ENCODE results near the gene SDR42E1. TPM values are rescaled to one million over a fixed set of nuclear protein-coding genes. Genes with fewer than 3 reads are reported as not detected.

The SDR42E1 gene
- total and polyA plus RNA-seq, 2 of the 8 experiments (the other 6 are each of a cell fraction or from before 2014, with no cell fraction given) = 0.03 TPM; not detected in 1

GRCh38 chr16:82041542-82041941, 30.3 kb upstream of the SDR42E1 start (continued):
- TF ChIP-seq, protein P1, sequence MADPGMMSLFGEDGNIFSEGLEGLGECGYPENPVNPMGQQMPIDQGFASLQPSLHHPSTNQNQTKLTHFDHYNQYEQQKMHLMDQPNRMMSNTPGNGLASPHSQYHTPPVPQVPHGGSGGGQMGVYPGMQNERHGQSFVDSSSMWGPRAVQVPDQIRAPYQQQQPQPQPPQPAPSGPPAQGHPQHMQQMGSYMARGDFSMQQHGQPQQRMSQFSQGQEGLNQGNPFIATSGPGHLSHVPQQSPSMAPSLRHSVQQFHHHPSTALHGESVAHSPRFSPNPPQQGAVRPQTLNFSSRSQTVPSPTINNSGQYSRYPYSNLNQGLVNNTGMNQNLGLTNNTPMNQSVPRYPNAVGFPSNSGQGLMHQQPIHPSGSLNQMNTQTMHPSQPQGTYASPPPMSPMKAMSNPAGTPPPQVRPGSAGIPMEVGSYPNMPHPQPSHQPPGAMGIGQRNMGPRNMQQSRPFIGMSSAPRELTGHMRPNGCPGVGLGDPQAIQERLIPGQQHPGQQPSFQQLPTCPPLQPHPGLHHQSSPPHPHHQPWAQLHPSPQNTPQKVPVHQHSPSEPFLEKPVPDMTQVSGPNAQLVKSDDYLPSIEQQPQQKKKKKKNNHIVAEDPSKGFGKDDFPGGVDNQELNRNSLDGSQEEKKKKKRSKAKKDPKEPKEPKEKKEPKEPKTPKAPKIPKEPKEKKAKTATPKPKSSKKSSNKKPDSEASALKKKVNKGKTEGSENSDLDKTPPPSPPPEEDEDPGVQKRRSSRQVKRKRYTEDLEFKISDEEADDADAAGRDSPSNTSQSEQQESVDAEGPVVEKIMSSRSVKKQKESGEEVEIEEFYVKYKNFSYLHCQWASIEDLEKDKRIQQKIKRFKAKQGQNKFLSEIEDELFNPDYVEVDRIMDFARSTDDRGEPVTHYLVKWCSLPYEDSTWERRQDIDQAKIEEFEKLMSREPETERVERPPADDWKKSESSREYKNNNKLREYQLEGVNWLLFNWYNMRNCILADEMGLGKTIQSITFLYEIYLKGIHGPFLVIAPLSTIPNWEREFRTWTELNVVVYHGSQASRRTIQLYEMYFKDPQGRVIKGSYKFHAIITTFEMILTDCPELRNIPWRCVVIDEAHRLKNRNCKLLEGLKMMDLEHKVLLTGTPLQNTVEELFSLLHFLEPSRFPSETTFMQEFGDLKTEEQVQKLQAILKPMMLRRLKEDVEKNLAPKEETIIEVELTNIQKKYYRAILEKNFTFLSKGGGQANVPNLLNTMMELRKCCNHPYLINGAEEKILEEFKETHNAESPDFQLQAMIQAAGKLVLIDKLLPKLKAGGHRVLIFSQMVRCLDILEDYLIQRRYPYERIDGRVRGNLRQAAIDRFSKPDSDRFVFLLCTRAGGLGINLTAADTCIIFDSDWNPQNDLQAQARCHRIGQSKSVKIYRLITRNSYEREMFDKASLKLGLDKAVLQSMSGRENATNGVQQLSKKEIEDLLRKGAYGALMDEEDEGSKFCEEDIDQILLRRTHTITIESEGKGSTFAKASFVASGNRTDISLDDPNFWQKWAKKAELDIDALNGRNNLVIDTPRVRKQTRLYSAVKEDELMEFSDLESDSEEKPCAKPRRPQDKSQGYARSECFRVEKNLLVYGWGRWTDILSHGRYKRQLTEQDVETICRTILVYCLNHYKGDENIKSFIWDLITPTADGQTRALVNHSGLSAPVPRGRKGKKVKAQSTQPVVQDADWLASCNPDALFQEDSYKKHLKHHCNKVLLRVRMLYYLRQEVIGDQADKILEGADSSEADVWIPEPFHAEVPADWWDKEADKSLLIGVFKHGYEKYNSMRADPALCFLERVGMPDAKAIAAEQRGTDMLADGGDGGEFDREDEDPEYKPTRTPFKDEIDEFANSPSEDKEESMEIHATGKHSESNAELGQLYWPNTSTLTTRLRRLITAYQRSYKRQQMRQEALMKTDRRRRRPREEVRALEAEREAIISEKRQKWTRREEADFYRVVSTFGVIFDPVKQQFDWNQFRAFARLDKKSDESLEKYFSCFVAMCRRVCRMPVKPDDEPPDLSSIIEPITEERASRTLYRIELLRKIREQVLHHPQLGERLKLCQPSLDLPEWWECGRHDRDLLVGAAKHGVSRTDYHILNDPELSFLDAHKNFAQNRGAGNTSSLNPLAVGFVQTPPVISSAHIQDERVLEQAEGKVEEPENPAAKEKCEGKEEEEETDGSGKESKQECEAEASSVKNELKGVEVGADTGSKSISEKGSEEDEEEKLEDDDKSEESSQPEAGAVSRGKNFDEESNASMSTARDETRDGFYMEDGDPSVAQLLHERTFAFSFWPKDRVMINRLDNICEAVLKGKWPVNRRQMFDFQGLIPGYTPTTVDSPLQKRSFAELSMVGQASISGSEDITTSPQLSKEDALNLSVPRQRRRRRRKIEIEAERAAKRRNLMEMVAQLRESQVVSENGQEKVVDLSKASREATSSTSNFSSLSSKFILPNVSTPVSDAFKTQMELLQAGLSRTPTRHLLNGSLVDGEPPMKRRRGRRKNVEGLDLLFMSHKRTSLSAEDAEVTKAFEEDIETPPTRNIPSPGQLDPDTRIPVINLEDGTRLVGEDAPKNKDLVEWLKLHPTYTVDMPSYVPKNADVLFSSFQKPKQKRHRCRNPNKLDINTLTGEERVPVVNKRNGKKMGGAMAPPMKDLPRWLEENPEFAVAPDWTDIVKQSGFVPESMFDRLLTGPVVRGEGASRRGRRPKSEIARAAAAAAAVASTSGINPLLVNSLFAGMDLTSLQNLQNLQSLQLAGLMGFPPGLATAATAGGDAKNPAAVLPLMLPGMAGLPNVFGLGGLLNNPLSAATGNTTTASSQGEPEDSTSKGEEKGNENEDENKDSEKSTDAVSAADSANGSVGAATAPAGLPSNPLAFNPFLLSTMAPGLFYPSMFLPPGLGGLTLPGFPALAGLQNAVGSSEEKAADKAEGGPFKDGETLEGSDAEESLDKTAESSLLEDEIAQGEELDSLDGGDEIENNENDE (IDR thresholded peaks at IDR 0.05; ENCODE audit: insufficient replicate concordance, low read length) = no peak
- TF ChIP-seq GTF2F1 (IDR thresholded peaks at IDR 0.05; ENCODE audit: borderline replicate concordance, low read depth, low read length) (no peak), RNF2 (IDR thresholded peaks at IDR 0.05; ENCODE audit: borderline replicate concordance, low read depth, low read length, missing control alignments, poor library complexity, severe bottlenecking) (no peak), ZNF274 (IDR thresholded peaks at IDR 0.05; ENCODE audit: borderline replicate concordance, extremely low read depth, low read length) (no peak), CREB1 (IDR thresholded peaks at IDR 0.05) (no peak), CHD2 (IDR thresholded peaks at IDR 0.05; ENCODE audit: low read length) (no peak)

All from H1 (cell line).